AG04450 (cell line): Measurements from ENCODE around the gene FRMD4A. TPM values are rescaled to one million over a fixed set of nuclear protein-coding genes. Genes with fewer than 3 reads are reported as not detected.

Source experiments
- CTCF ChIA-PET: fragments of 300-600, 350-600 bp; formaldehyde crosslinking; extraction: SDS; loops from one replicate; lab custom pipeline; 2022; ENCODE audit warnings: antibody characterized with exemption, inconsistent platforms; lab: Charles Lee
- POLR2A ChIA-PET: fragments of 350-600 bp; formaldehyde crosslinking; extraction: SDS; loops from one replicate; lab custom pipeline; 2021; ENCODE audit warnings: antibody characterized with exemption, inconsistent platforms; lab: Yijun Ruan, JAX
- DNase-seq: peaks from one replicate; pipeline ENCODE4 v3.0.0-alpha.2; 2011; ENCODE audit warnings: low read depth, low spot score
- H3K27ac ChIP-seq: one replicate; pipeline ENCODE4 v1.5.1; 2012; ENCODE audit warnings: low read depth, low read length, control low read depth
- H3K27me3 ChIP-seq: one replicate; pipeline ENCODE4 v1.6.0; 2012; ENCODE audit warnings: low read length; ENCODE audit not compliant: control insufficient read depth, insufficient read depth
- H3K4me3 ChIP-seq: 2 replicates; pipeline ENCODE4 v1.5.1; 2011; ENCODE audit warnings: mild to moderate bottlenecking, low read depth, low read length, control low read depth
- H3K9me3 ChIP-seq: 2 replicates; pipeline ENCODE4 v1.5.1; 2012; ENCODE audit warnings: low read length; ENCODE audit not compliant: control insufficient read depth, insufficient read depth
- CTCF ChIP-seq: IDR thresholded peaks from 2 replicates; pipeline ENCODE4 v1.5.1; 2011; ENCODE audit warnings: low read depth, low read length, control low read depth, inconsistent platforms
- polyA plus RNA-seq: library from polyadenylated mRNA; depleted of rRNA; stranded (reverse); fragments of >200 nt; gene quantifications from 2 replicates; pipeline ENCODE4 v1.2.3, GENCODE V29; 2011

Gene FRMD4A
- polyA plus RNA-seq, 1 experiment: 45.7 TPM

- peaks cover 21% of the 10 kb centered on the region for H3K27me3 ChIP-seq
- no peak for TF ChIP-seq CTCF
- ChIA-PET POLR2A (no interaction called here), CTCF (interaction anchor here (0.5 kb wide), 1 partner anchor 498 kb away, joined by 8 read pairs; no protein-coding TSS in a partner anchor)
- H3K4me3 ChIP-seq: no peak overlapping the region
- no peak for DNase-seq
- no peaks in the 10 kb centered on the region for H3K9me3 ChIP-seq
- H3K27ac ChIP-seq: no peak overlapping the region
These were observed 174.6 kb downstream of the FRMD4A start for GRCh38 chr10:14156104-14156503.

- ChIA-PET POLR2A (no interaction called here), CTCF (no interaction called here)
- Histone ChIP-seq H3K27ac (no peak overlapping the region), H3K27me3 (peaks cover 21% of the 10 kb centered on the region), H3K4me3 (no peak overlapping the region), H3K9me3 (no peaks in the 10 kb centered on the region)
- no peak for TF ChIP-seq CTCF
- DNase-seq: no peak
These were observed 177.1 kb downstream of the FRMD4A start for GRCh38 chr10:14153570-14154055.

- ChIA-PET POLR2A (no interaction called here), CTCF (no interaction called here)
- no peak for DNase-seq
- Histone ChIP-seq H3K27me3 (peaks cover 7% of the 10 kb centered on the region), H3K27ac (no peak overlapping the region), H3K4me3 (no peak overlapping the region), H3K9me3 (no peaks in the 10 kb centered on the region)
- TF ChIP-seq CTCF: no peak
These were observed 179.2 kb downstream of the FRMD4A start for GRCh38 chr10:14151571-14151970.

GRCh38 chr10:14150526-14150925 lies 180.2 kb downstream of the FRMD4A start:
- Histone ChIP-seq H3K27me3 (peaks cover 6% of the 10 kb centered on the region), H3K4me3 (no peak overlapping the region), H3K27ac (no peak overlapping the region), H3K9me3 (no peaks in the 10 kb centered on the region)
- TF ChIP-seq CTCF: no peak
- CTCF ChIA-PET: no interaction called here
- POLR2A ChIA-PET: no interaction called here
- DNase-seq: no peak

GRCh38 chr10:14146501-14146900 lies 184.2 kb downstream of the FRMD4A start:
- no peak for TF ChIP-seq CTCF
- H3K4me3 ChIP-seq: 0 out of 2 replicates have a peak overlapping the region, but pooled peaks have one; percentile 3
- H3K27ac ChIP-seq: peak overlapping the region; percentile 63
- ChIA-PET CTCF (no interaction called here), POLR2A (no interaction called here)
- no peaks in the 10 kb centered on the region for H3K9me3 ChIP-seq
- peak; percentile 18 for DNase-seq
- H3K27me3 ChIP-seq: no peaks in the 10 kb centered on the region
